NCI-H146 (cell line): ENCODE measurements around the gene RFXANK.
"Not testable (repeated sequence)": the region's sequence is repeated elsewhere in the genome, so short reads cannot be mapped to it uniquely, and the experiment has no call there.

Experiments
- DNase-seq: peaks from one replicate; lab custom pipeline; 2025; lab: John Stamatoyannopoulos, UW

RFXANK gene

GRCh38 chr19:19192078-19192882, at the start of gene RFXANK, which contains the start of gene BORCS8:
TSS of gene RFXANK (plus strand) at chr19:19192258. CDS start at chr19:19193947, 1,689 bp downstream.
TSS of gene BORCS8 (minus strand) at chr19:19192152. CDS start at chr19:19192117, 35 bp downstream.
- peak; percentile 100 for DNase-seq

- no peak for DNase-seq
Measured at GRCh38 chr19:19142347-19142746, 49.7 kb upstream of the RFXANK start.

DNA sequence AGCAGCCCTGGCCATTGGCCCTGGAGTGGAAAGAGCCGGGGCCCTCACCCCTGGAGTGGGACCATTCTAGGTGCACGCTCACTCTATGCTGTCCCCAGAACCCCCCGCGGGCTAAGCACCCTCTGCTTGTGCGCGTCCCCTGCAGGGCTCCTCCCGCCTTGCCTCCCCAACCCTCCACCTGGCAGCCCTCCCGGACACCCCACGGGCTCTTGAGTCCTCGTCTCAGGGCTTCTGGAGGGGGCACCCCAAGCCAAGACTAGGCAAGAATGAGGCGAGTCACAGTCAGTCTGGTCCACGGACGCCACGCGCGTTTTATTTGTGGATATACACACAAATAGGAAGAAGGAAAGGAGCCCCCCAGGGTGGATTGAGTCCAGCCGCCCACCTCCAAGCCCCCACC, 46.8 kb upstream of the RFXANK start:
- no peak for DNase-seq

DNA sequence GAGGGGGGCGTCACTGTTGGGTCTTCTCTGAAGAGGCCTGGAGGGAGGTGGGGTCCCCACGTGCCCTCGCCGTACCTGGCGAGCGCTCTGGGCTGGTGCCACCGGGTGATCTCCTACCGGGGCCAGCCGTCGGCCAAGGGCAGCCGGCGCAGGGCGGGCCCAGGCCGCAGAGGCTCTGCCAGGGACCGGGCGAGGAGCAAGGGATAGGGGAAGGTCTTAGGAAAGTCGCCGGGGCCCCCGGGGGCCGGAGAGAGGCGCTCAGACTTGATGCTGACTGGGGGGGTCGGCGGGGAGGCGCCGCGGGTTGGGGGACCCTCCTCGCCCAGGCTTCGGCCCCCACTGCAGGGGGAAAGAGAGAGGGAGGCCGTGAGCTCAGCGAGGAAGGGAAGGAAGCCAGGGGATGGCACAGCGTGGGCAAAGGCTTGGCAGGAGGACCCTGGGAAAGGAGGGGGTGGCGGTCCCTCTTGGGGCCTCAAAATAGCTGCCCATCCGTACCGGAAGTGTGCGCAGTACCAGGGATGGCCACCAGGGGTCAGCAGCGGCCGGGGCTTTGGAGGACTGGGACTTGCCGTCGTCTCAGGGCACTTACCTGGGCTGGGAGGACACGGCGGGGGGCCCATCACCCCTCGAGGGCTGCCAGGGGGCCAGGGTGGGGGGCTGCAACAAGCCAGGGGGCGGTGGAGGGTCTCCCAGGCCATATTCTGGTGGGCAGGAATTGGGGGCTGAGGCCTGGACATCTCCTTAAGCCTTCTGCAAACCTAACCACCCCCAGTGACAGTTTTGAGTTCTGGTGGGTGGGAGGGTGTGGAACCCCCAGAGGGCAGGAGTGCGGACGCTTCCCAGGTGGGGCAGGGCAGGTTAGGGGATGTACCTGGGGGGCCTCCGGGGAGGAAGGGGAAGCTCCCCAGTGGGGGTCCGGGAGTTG, 46.1 kb upstream of the RFXANK start:
- peak; percentile 69 for DNase-seq

- no peak for DNase-seq
Measured at GRCh38 chr19:19146865-19147264, 45.2 kb upstream of the RFXANK start.

- DNase-seq, result no peak
Measured at GRCh38 chr19:19147344-19147743, 44.7 kb upstream of the RFXANK start.

DNA sequence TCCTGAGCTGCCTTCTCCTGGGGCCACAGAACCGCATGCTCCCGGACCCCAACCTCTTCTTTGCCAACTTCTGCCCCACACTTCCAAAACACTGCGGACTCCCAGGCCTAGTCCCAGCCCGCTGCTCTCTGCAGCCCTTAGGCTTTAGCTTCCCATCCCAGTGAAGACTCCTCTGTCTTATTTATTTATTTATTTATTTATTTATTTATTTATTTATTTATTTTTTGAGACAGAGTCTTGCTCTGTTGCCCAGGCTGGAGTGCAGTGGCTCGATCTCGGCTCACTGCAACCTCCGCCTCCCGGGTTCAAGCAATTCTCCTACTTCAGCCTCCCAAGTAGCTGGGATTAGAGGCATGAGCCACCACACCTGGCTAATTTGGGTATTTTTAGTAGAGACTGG, 43.6 kb upstream of the RFXANK start:
- DNase-seq, result not testable (repeated sequence)

GRCh38 chr19:19149435-19149834, 42.6 kb upstream of the RFXANK start:
- DNase-seq, result no peak

GRCh38 chr19:19151418-19151817, 40.6 kb upstream of the RFXANK start:
- DNase-seq, result no peak

GRCh38 chr19:19152668-19153384, 39.2 kb upstream of the RFXANK start:
- DNase-seq, result no peak

DNA sequence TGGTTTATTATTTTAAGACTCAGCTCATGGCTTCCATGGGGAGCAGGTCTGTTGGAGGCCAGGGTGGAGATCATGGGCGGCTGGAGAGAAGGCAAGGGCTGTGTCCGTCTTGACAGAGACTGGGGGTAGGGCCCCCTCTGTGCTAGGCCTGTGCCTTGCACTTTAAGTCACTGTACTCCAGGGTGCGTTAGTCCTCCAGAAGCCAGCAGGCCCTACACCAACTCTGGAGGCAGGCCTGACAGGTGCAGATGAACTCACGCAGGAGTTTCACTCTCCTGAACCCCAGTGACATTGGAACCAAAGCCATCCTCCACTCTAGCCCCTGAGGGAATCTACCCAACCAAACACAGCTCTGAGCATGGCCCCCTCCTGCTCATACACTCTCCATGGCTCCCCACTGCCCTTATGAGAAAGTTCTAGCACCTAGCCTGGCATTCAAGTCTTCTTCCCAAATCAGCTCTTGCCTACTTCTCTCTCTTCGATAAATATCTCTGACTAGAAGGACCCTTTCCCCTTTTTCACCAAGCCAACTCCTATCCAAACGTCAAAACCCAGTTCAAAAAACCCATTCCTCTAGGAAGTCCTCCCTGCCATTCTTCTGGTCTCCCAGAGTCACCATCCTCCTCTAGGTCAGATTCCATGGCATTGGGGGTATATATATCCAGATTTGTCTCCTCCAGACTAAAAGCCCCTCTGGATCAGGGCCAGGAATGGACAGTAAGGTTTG, 37.1 kb upstream of the RFXANK start:
- DNase-seq, result no peak

DNA sequence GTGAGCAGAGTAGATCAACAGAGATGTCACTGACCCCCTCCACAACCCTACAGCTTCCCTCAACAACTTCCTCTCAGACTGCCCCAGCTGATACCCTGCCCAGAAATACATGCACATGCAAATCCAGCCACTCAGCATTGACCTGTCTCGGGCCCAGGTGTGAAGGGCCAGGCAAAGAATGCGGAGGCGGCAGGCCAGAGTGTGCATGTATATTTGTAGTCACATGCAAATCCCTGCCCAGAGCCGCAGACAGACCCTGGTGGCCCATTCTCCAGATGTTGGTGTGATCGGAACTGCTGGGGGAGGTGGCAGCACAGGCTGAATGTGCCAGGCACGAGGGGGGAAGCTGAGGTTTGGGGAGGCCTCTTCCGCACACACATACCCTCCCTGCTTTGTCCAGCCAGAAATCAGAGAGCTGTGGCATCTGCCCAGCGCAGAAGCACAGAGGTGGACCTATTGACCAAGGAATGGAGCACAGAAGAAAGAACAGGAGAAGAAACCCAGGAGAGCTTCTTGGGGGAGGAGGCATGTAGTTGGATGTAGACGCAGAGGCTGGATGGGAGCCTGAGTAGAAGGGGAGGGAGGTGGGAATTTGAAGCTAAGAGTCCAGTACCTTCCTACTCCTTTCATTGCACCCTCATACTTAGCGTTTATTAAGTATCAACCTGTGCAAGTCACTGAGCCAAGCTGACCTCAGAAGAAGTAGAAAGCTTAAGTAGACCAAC, 36.4 kb upstream of the RFXANK start:
- DNase-seq, result no peak

DNA sequence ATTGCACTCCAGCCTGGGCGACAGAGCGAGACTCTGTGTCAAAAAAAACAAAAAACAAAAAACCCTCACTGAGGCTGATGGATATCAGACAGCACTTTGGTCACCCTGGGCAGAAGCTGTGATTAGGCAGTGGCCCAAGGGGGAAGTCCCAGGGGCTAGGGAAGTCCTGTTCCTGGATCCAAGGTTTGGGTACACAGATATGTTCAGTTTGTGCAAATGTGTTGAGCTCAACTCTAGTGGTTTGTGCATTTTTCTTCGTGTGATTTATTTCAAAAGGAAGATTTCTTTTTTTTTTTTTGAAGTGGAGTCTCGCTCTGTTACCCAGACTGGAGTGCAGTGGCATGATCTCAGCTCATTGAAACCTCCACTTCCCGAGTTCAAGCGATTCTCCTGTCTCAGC, 34.2 kb upstream of the RFXANK start:
- DNase-seq, result no peak

GRCh38 chr19:19159534-19159933, 32.5 kb upstream of the RFXANK start:
- DNase-seq, result no peak

DNA sequence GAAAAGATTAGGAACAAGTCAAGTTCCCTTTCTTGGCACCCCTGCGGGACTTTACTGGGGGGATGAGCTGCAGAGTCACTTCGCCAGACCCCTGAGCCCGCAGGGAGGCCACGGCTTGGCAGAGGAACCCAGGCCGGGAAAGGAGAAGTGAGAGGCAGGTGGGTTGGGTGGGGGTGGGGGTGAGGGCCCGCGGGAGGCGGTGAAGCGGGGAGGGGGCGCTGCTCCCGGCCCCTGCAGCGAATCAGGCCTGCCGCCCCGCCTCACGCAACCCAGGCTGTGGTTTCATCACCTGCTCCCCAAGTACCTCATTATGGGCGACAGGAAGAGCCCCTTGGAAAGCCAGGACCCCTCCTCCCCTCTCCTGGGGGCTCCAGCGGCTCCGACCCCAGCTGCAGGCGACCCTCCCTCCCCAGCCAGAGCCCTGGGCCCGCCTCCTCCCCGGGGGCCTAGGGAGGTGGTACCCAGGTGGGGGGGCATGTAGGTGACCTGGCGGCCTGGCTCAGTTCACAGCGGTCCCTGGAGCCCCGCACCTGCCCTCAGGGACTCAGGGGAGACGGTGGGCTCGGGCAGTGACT, 31.5 kb upstream of the RFXANK start:
- DNase-seq, result no peak

- no peak for DNase-seq
Measured at GRCh38 chr19:19162495-19162894, 29.6 kb upstream of the RFXANK start.

DNA sequence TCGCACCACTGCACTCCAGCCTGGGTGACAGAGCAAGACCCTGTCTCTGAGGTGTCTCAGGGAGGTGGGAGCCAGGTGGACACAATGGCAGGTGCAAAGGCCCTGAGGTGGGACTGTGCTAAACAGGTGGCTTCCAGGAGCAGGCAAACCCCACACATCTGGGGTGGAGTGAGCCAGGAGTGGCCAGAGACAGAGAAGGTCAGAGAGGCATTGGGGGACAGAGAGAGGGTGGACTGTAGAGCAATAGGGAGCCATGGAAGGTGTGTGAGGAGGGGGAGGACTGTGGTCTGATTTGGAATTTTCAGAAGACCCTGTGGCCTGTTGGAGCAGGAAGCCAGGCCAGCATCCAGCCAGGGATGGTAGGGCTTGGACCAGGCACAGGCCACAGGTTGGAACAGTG, 26.7 kb upstream of the RFXANK start:
- no peak for DNase-seq

DNA sequence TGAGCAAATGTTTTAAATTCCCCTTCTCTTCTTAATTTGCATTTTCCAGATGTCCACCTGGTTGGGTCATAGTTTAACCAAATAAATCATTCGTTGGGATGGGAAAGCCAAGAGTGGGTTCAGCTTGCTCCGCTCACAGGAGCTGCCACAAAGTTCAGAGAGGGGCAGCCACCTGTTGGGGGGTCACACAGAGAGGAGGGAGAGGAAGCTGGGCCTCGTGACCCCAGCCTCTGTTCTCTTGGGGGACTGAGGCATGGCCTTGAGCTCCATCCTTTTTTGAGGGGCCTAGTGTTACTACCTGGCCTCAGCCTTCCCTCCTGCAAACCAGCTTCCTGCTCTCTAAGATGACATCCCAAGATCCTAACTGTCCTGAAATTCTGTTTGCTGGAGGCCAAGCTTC, 24.4 kb upstream of the RFXANK start:
- no peak for DNase-seq

GRCh38 chr19:19169236-19170052, 22.6 kb upstream of the RFXANK start:
- DNase-seq, result no peak
